Epithelial cell of esophagus (primary cell): Measurements from ENCODE around the gene TGFB2.
A peak's percentile ranks its signal among the peaks of the same experiment; 100 is the strongest.

Experiments
- DNase-seq: peaks from one replicate; pipeline ENCODE4 v3.0.0; 2010; ENCODE audit warnings: low read depth
- H3K4me3 ChIP-seq: 2 replicates; pipeline ENCODE4 v1.5.1; 2011; ENCODE audit warnings: mild to moderate bottlenecking, low read length, control low read depth
- TF ChIP-seq, protein P1 (sequence below): IDR thresholded peaks from 2 replicates; pipeline ENCODE4 v1.5.1; 2011; ENCODE audit warnings: low read depth, mild to moderate bottlenecking, low read length, control low read depth, inconsistent platforms; ENCODE audit not compliant: insufficient read depth; ENCODE audit errors: missing control alignments

The TGFB2 gene

GRCh38 chr1:218468711-218469110 is 123.6 kb downstream of the TGFB2 start:
- DNase-seq: no peak
- no peak overlapping the region for H3K4me3 ChIP-seq
- TF ChIP-seq, protein P1, sequence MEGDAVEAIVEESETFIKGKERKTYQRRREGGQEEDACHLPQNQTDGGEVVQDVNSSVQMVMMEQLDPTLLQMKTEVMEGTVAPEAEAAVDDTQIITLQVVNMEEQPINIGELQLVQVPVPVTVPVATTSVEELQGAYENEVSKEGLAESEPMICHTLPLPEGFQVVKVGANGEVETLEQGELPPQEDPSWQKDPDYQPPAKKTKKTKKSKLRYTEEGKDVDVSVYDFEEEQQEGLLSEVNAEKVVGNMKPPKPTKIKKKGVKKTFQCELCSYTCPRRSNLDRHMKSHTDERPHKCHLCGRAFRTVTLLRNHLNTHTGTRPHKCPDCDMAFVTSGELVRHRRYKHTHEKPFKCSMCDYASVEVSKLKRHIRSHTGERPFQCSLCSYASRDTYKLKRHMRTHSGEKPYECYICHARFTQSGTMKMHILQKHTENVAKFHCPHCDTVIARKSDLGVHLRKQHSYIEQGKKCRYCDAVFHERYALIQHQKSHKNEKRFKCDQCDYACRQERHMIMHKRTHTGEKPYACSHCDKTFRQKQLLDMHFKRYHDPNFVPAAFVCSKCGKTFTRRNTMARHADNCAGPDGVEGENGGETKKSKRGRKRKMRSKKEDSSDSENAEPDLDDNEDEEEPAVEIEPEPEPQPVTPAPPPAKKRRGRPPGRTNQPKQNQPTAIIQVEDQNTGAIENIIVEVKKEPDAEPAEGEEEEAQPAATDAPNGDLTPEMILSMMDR: no peak

GRCh38 chr1:218472885-218473284 is 127.7 kb downstream of the TGFB2 start:
- TF ChIP-seq, protein P1: no peak
- no peak for DNase-seq
- no peak overlapping the region for H3K4me3 ChIP-seq

GRCh38 chr1:218473522-218473921 is 128.4 kb downstream of the TGFB2 start:
- TF ChIP-seq, protein P1: no peak
- no peak overlapping the region for H3K4me3 ChIP-seq
- DNase-seq: no peak

DNA sequence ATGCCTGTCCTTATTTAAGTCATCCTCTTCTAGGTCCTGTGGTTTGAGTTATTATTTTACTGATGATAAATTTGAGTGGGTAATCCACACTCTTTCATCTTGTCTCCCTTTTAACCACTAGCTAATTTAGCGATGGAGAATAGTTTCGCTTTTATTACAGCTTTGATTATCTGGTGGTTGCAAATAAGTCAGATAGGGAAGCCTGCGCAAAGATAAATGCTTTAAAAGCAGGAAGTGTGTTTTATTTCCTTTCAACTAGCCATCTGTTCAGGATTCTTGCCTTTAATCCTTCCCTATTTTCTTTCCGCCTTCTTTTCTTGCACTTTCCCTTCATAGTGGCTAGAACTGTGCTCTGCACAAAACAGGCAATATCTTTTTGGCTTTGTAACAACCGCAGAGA is 129.0 kb downstream of the TGFB2 start:
- DNase-seq: no peak
- H3K4me3 ChIP-seq: no peak overlapping the region
- TF ChIP-seq, protein P1: no peak

DNA sequence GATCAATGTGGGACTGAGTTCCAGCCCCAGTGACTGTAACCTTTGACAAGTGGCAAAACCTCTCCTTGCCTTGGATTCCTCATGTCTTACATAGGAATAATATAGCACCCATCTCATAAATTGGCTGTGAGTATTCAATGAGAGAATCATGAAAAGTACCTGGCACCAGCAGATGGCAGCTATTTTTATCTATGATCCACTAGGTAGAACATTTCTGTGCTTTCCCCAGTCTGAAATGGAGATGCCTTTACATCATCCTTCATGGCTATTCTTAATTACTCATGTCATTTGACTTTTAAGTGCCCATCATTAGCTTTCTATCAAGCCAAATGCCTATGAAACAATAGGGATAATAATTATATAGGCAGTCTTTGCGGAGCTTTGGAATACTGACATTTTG is 130.1 kb downstream of the TGFB2 start:
- TF ChIP-seq, protein P1: no peak
- no peak overlapping the region for H3K4me3 ChIP-seq
- peak; percentile 31 for DNase-seq

DNA sequence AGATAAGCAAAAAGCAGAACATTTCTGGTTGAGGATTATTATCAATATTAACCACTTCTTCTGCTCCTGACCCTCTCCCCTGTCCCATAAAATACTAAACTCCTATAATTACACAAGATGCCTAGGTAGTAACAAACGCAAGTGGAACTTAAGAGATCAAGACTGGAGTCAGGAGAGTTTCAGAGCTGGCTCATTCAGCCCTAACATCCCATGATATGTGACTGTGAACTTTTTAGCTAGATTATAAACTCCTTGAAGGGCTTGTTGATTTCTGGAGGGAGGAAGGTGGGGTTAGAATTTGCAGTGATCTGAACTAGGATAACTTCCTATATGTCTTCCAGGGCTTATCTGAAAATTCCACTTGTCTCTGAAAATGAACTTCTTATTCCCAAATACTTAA is 130.6 kb downstream of the TGFB2 start:
- H3K4me3 ChIP-seq: no peak overlapping the region
- no peak for DNase-seq
- TF ChIP-seq, protein P1: no peak

- no peak overlapping the region for H3K4me3 ChIP-seq
- DNase-seq: peak; percentile 84
- TF ChIP-seq, protein P1: no peak
Observed at GRCh38 chr1:218476385-218476784, 131.2 kb downstream of the TGFB2 start.
